Vagina (tissue), 2 donors: ENCODE data around the gene BTD. TPM values are rescaled to one million over a fixed set of nuclear protein-coding genes. Genes with fewer than 3 reads are reported as not detected.

Source experiments
- DNase-seq, 2 donors: peaks; one replicate each; pipeline ENCODE4 v3.0.0-alpha.2; 2017; ENCODE audit errors: extremely low spot score in 2 of 2
- H3K27ac ChIP-seq: fragments of 200-600 bp; sonication (generic); one replicate; pipeline ENCODE4 v1.5.1; 2019
- H3K27me3 ChIP-seq: fragments of 200-600 bp; sonication (generic); one replicate; pipeline ENCODE4 v1.5.1; 2019
- H3K36me3 ChIP-seq, 2 donors: fragments of 200-600 bp; sonication (generic); one replicate each; pipeline ENCODE4 v1.5.1; 2017 to 2019
- H3K4me1 ChIP-seq: fragments of 200-600 bp; sonication (generic); one replicate; pipeline ENCODE4 v1.5.1; 2019
- H3K4me3 ChIP-seq, 2 donors: fragments of 200-600 bp; sonication (generic); 1 replicate in 1 of 2; 2 replicates in 1 of 2; pipeline ENCODE4 v1.5.1; 2016 to 2019
- H3K9me3 ChIP-seq: fragments of 200-600 bp; sonication (generic); one replicate; pipeline ENCODE4 v1.5.1; 2019
- POLR2A ChIP-seq, 2 donors: fragments of 450-650 bp; IDR thresholded peaks; one replicate each; pipeline ENCODE4 v1.6.1; 2017; ENCODE audit warnings: antibody characterized with exemption in 2 of 2, mild to moderate bottlenecking in 2 of 2, moderate library complexity in 2 of 2
- POLR2AphosphoS5 ChIP-seq, 2 donors: sonication (generic); formaldehyde crosslinking; IDR thresholded peaks; one replicate each; pipeline ENCODE4 v1.9.0; 2017; ENCODE audit warnings: antibody characterized with exemption in 2 of 2, mild to moderate bottlenecking in 2 of 2, low read depth in 1 of 2; ENCODE audit not compliant: insufficient read depth in 1 of 2
- intact Hi-C: fragments of 100-400 bp; cut with DNase I; formaldehyde crosslinking; loops from one replicate; pipeline ENCODE4 v1.15.1; 2023
- total RNA-seq: library from RNA; depleted of rRNA; stranded (reverse); fragments of >200 nt; gene quantifications from one replicate; pipeline ENCODE4 v1.2.3, GENCODE V29; 2016
- TF ChIP-seq, protein P1 (sequence below), 3 experiments: fragments of 450-650 bp in 2 of 3; fragments of 200-600 bp in 1 of 3; sonication (generic) in 1 of 3; IDR thresholded peaks; one replicate each; pipeline ENCODE4 v1.5.1; 2017 to 2019; ENCODE audit warnings: antibody characterized with exemption in 3 of 3, mild to moderate bottlenecking in 2 of 3, moderate library complexity in 2 of 3

The BTD gene
- total RNA-seq, 1 donor from 2014 or later: 10.6 TPM

DNA sequence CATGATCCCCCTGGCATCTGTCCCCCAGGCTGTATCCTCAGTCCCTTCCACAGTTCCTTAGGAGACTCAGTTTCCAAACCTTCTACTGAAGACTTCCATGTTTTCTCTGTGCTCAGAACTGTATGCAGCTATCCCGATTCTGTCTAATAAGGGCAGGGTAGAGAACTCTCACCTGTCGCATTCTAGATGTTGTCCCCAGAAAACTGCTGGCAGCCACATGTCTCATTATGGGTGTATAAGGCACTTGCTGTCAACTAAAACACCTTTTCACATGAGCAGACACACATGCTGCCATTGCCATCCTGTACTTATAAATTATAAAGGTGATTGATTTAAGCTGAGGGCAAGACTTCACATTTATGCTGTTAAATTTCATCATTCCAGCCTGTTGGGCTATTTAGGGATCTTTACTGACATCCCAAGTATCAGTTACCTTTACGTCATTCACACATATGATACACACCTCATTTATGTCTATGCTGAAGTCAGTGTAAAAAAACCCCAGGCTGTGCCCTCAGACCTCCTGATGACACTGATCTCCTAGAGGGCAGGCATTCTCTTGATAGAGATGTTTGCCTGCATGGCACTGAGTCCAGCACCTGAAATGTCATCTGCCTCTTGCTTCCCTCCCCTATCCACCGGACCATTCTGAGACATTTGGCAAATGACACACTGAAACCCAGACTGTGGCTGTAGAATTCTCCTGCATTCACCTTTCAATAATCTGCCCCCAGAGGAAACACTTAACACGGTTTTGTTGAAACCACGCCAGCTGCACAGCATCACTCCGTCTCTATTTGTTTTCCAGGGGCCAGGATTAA lies 35.8 kb downstream of the BTD start:
- Histone ChIP-seq H3K27ac (peak overlapping the region; percentile 88), H3K4me1 (peaks cover 39% of the 10 kb centered on the region), H3K4me3 (no peak overlapping the region), H3K9me3 (no peaks in the 10 kb centered on the region), H3K36me3 (no peaks in the 10 kb centered on the region), H3K27me3 (no peaks in the 10 kb centered on the region)
- DNase-seq: no peak
- intact Hi-C loops: loop anchor here (10.0 kb wide), 1 partner anchor 177 kb away; no protein-coding TSS in a partner anchor
- no peak for TF ChIP-seq POLR2AphosphoS5 (IDR thresholded peaks at IDR 0.05; ENCODE audit: insufficient read depth in 1 of 2, low read depth in 1 of 2)
- no peak for TF ChIP-seq POLR2A (IDR thresholded peaks at IDR 0.05)
- TF ChIP-seq, protein P1, sequence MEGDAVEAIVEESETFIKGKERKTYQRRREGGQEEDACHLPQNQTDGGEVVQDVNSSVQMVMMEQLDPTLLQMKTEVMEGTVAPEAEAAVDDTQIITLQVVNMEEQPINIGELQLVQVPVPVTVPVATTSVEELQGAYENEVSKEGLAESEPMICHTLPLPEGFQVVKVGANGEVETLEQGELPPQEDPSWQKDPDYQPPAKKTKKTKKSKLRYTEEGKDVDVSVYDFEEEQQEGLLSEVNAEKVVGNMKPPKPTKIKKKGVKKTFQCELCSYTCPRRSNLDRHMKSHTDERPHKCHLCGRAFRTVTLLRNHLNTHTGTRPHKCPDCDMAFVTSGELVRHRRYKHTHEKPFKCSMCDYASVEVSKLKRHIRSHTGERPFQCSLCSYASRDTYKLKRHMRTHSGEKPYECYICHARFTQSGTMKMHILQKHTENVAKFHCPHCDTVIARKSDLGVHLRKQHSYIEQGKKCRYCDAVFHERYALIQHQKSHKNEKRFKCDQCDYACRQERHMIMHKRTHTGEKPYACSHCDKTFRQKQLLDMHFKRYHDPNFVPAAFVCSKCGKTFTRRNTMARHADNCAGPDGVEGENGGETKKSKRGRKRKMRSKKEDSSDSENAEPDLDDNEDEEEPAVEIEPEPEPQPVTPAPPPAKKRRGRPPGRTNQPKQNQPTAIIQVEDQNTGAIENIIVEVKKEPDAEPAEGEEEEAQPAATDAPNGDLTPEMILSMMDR (IDR thresholded peaks at IDR 0.05): no peak

DNA sequence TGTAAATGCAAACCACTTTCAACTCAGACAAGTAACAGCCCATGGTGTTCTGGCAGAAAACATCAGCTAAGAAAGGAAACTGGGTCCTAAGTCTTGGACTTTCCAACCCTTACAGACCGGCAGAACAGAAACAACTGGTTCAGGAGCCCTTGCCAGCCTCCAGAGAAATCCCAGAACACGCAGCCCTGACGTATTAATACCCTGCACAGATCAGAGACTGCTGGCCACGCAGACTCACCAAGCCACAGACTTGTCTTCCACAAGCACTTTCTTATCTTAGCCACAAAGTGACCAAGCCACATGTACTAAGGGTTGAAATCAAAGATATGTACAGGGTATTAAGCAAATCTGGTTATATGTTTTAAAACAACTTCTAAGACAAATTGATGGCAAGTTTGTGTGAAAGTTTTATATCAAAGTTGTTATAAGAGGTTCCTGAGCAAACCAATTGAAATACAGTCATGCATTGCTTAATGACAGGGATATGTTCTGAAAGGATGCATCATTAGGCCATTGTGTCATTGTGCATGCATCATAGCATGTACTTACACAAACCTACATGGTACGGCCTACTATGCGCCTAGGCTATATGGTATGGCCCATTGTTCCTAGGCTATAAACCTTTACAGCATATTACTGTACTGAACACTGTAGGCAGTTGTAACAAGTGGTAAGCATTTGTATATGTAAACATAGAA lies 36.8 kb downstream of the BTD start:
- H3K4me3 ChIP-seq: no peak overlapping the region
- intact Hi-C loops: loop anchor here (10.0 kb wide), 1 partner anchor 176 kb away; no protein-coding TSS in a partner anchor
- no peak for TF ChIP-seq POLR2AphosphoS5 (IDR thresholded peaks at IDR 0.05; ENCODE audit: insufficient read depth in 1 of 2, low read depth in 1 of 2)
- TF ChIP-seq, protein P1 (IDR thresholded peaks at IDR 0.05): no peak
- no peak for TF ChIP-seq POLR2A (IDR thresholded peaks at IDR 0.05)
- no peak for DNase-seq
- H3K4me1 ChIP-seq: peaks cover 32% of the 10 kb centered on the region
- peak overlapping the region; percentile 48 for H3K27ac ChIP-seq
- no peaks in the 10 kb centered on the region for H3K9me3 ChIP-seq
- H3K27me3 ChIP-seq: no peaks in the 10 kb centered on the region
- no peaks in the 10 kb centered on the region for H3K36me3 ChIP-seq

DNA sequence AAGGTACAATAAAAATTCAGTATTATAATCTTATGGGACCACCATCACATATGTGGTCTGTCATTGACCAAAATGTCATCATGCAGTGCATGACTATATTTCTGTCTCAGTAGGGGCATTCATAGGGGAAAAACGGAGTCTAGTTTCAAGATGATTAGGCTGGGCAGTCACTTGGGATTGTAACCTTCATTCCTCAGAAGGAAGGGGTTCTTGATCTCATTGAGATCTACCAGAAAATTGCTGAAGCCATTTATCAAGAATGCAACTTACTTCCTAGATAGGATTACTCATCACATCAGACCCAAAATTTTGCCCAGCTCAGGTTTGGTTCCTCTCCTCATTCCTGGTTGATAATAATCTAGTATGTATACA lies 37.3 kb downstream of the BTD start:
- TF ChIP-seq POLR2AphosphoS5 (IDR thresholded peaks at IDR 0.05; ENCODE audit: insufficient read depth in 1 of 2, low read depth in 1 of 2): no peak
- TF ChIP-seq, protein P1 (IDR thresholded peaks at IDR 0.05): no peak
- no peak for TF ChIP-seq POLR2A (IDR thresholded peaks at IDR 0.05)
- no peaks in the 10 kb centered on the region for H3K36me3 ChIP-seq
- intact Hi-C loops: loop anchor here (10.0 kb wide), 1 partner anchor 176 kb away; no protein-coding TSS in a partner anchor
- no peak for DNase-seq
- peaks cover 27% of the 10 kb centered on the region for H3K4me1 ChIP-seq
- no peak overlapping the region for H3K4me3 ChIP-seq
- no peaks in the 10 kb centered on the region for H3K9me3 ChIP-seq
- no peaks in the 10 kb centered on the region for H3K27me3 ChIP-seq
- no peak overlapping the region for H3K27ac ChIP-seq

DNA sequence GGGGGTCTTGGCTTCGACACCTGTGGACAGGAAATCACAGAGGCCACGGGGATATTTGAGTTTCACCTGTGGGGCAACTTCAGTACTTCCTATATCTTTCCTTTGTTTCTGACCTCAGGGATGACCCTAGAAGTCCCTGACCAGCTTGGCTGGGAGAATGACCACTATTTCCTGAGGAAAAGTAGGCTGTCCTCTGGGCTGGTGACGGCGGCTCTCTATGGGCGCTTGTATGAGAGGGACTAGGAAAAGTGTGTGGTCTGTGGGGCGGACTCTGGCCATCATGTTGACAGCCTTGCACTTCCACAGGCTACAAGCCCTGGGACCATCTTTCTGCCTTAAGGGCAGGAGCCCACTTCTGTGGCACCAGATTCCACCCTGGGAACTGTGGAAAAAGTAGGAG lies 43.7 kb downstream of the BTD start:
- H3K9me3 ChIP-seq: no peaks in the 10 kb centered on the region
- no peaks in the 10 kb centered on the region for H3K27me3 ChIP-seq
- peaks cover 25% of the 10 kb centered on the region for H3K4me1 ChIP-seq
- intact Hi-C loops: no loop called here
- no peak overlapping the region for H3K4me3 ChIP-seq
- DNase-seq: no peak
- TF ChIP-seq, protein P1 (IDR thresholded peaks at IDR 0.05): no peak
- TF ChIP-seq POLR2AphosphoS5 (IDR thresholded peaks at IDR 0.05; ENCODE audit: insufficient read depth in 1 of 2, low read depth in 1 of 2) (no peak), POLR2A (IDR thresholded peaks at IDR 0.05) (no peak)
- peak overlapping the region; percentile 82 for H3K27ac ChIP-seq
- no peaks in the 10 kb centered on the region for H3K36me3 ChIP-seq
